ENCODE data around the gene SNORC.
A peak's percentile ranks its signal among the peaks of the same experiment; 100 is the strongest.

Gene SNORC

GRCh38 chr2:232911712-232912277 is 41.7 kb downstream of the SNORC start:
- Histone ChIP-seq H3K27ac (no peak overlapping the region), H3K4me3 (no peak overlapping the region)

GRCh38 chr2:232913903-232914302 is 43.8 kb downstream of the SNORC start:
- H3K27ac ChIP-seq: no peak overlapping the region
- H3K4me3 ChIP-seq: no peak overlapping the region

- H3K27ac ChIP-seq: no peak overlapping the region
- no peak overlapping the region for H3K4me3 ChIP-seq
Measured at GRCh38 chr2:232919141-232919540, 49.1 kb downstream of the SNORC start.

- H3K4me3 ChIP-seq: no peak overlapping the region
Measured at GRCh38 chr2:232920055-232920454, 50.0 kb downstream of the SNORC start.

GRCh38 chr2:232920760-232921159 is 50.7 kb downstream of the SNORC start:
- Histone ChIP-seq H3K4me3 (no peak overlapping the region), H3K27ac (no peak overlapping the region)

More at GRCh38 chr2:232920055-232920454, 50.0 kb downstream of the SNORC start:
- H3K27ac ChIP-seq: no peak overlapping the region

- no peak overlapping the region for H3K27ac ChIP-seq
Measured at GRCh38 chr2:232924433-232924832, 54.4 kb downstream of the SNORC start.

GRCh38 chr2:232925153-232925820 is 55.2 kb downstream of the SNORC start:
- Histone ChIP-seq H3K27ac (peak overlapping the region in 1 of 21 experiments; percentile 11), H3K4me3 (no peak overlapping the region)

More at GRCh38 chr2:232924433-232924832, 54.4 kb downstream of the SNORC start:
- H3K4me3 ChIP-seq: no peak overlapping the region

GRCh38 chr2:232925821-232926156 is 55.7 kb downstream of the SNORC start:
- Histone ChIP-seq H3K27ac (peak overlapping the region in 1 of 21 experiments; percentile 11), H3K4me3 (no peak overlapping the region)

- Histone ChIP-seq H3K4me3 (no peak overlapping the region), H3K27ac (peak overlapping the region in 3 of 21 experiments; percentile 77 to 87 (median 82))
Measured at GRCh38 chr2:232926431-232926939, 56.4 kb downstream of the SNORC start.

- H3K4me3 ChIP-seq: peak overlapping the region; percentile 26 to 55 (median 38)
- peak overlapping the region in 14 of 21 experiments; percentile 20 to 87 (median 70) for H3K27ac ChIP-seq
Measured at GRCh38 chr2:232927032-232927792, 57.1 kb downstream of the SNORC start.

- peak overlapping the region; percentile 26 to 55 (median 38) for H3K4me3 ChIP-seq
- peak overlapping the region in 14 of 21 experiments; percentile 20 to 87 (median 70) for H3K27ac ChIP-seq
Measured at GRCh38 chr2:232927793-232928550, 57.9 kb downstream of the SNORC start.
